ENCODE measurements around the gene NRXN2.

The NRXN2 gene

GRCh38 chr11:64656862-64657261 is 66.1 kb downstream of the NRXN2 start:
- H3K4me3 ChIP-seq (replicated peaks; ENCODE audit: low read depth, low read length): no peak overlapping the region
- no peak for DNase-seq (ENCODE audit: extremely low read depth, low read depth)
- no peak for TF ChIP-seq CTCF (IDR thresholded peaks at IDR 0.05; ENCODE audit: low read depth, low read length, missing control alignments)

DNA sequence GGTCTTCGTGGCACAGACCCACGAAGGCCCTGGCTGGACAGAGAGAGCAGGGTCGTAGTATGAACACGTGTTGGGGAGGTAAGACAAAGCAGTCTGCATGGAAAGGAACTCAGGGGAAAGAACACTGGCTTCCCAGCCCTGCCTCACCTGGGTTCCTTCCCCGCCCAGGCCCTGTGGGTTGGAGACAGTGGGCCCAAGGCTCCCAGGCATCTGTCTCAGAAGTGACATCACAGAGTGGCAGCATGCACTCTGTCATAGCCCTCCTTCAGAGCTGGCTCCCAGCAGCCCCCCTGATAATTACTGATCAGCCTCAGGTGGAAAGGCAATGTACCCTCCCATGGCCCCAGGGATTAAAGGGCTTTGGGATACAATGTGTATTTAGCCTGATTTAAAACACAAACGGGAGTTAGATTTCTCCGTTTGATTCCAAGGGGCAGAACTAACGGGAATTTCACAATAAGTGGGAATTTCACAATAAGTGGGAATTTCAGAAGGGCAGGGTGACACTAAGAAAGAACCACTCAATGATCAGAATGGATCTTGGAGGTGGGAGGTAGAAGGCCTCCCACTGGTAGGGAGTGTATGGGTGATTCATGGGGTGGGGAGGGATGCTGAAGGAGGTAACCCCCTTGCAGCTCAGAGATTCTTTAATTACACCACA is 66.9 kb downstream of the NRXN2 start:
- TF ChIP-seq CTCF (IDR thresholded peaks at IDR 0.05; ENCODE audit: low read depth, low read length, missing control alignments): no peak
- no peak for DNase-seq (ENCODE audit: extremely low read depth, low read depth)
- no peak overlapping the region for H3K4me3 ChIP-seq (replicated peaks; ENCODE audit: low read depth, low read length)

DNA sequence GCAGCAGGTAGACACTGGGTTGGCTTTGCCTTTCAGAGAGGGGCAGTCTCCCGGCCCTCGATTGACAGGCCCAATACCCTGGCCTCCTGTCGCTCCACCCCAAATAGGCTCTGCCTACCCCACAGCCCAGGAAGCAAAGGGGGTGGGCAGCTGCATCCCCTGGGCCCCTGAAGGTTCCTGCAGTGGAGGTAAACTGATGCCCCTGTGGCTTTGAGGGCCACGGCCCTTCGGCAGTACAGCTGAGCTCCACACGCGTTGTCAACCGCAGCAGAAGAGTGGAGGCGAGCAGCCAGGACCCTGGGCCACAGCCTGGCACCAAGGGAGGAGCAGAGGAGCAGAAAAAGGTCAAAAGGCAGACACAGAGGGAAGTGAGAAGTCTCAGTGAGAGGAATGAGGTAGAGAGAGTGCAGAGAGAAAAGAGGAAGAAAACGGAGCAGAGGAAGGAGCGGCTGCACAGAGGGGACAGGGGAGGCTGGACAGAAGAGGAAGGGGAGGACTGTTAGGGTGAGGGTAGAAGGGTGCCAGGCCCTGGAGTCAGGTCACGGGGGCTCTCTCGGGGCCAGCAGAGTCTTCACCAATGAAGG is 67.9 kb downstream of the NRXN2 start:
- DNase-seq (ENCODE audit: extremely low read depth, low read depth): no peak
- no peak for TF ChIP-seq CTCF (IDR thresholded peaks at IDR 0.05; ENCODE audit: low read depth, low read length, missing control alignments)
- H3K4me3 ChIP-seq (replicated peaks; ENCODE audit: low read depth, low read length): no peak overlapping the region

DNA sequence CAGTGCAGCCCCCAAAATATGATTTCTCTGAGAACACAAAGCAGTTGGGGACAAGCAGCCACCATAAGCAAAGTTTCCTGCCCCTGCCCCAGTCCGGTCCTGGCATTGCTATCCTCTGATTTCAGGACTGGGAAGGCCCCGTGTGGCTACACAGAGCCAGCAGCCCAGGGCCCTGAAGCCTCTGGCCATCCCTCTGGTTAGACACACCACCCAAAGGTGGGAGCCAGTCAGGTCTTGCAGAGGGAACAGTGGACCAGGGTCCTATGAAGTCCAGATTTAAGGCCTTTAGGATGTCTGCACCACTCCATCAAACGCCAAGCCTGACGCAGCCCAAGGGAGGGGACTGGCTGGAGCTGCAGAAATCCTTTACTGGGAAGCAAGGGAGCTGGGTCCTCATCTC is 68.6 kb downstream of the NRXN2 start:
- TF ChIP-seq CTCF (IDR thresholded peaks at IDR 0.05; ENCODE audit: low read depth, low read length, missing control alignments): no peak
- DNase-seq (ENCODE audit: extremely low read depth, low read depth): no peak
- no peak overlapping the region for H3K4me3 ChIP-seq (replicated peaks; ENCODE audit: low read depth, low read length)

DNA sequence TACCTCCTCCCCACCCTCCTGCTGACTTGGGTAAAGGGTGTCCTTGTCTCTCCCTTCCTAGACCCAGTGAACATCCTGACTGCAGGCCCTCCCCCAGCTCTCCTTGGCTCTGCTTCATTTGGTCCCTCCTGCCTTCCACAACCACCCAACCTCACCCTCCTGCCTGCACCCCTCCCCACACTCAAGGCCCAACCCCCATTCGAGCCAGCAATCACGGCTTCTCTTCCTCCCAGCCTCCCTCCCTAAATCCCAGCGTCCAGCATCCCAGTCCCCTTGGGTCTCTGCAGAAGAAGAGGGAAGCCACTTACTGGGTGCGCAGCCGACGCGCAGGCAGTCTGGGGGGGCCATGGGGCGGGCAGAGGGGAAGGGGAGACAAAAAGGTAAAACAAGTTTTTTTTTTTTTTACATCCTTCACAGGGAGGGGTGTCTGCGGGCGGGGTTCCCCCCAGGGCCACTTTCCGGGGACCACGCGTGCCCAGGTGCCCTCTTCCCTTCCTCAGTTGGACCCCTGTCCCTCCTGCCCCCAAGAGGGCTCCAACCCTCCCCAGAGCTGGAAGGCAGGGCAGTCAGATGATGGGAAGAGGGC is 69.5 kb downstream of the NRXN2 start:
- no peak overlapping the region for H3K4me3 ChIP-seq (replicated peaks; ENCODE audit: low read depth, low read length)
- no peak for TF ChIP-seq CTCF (IDR thresholded peaks at IDR 0.05; ENCODE audit: low read depth, low read length, missing control alignments)
- DNase-seq (ENCODE audit: extremely low read depth, low read depth): no peak

DNA sequence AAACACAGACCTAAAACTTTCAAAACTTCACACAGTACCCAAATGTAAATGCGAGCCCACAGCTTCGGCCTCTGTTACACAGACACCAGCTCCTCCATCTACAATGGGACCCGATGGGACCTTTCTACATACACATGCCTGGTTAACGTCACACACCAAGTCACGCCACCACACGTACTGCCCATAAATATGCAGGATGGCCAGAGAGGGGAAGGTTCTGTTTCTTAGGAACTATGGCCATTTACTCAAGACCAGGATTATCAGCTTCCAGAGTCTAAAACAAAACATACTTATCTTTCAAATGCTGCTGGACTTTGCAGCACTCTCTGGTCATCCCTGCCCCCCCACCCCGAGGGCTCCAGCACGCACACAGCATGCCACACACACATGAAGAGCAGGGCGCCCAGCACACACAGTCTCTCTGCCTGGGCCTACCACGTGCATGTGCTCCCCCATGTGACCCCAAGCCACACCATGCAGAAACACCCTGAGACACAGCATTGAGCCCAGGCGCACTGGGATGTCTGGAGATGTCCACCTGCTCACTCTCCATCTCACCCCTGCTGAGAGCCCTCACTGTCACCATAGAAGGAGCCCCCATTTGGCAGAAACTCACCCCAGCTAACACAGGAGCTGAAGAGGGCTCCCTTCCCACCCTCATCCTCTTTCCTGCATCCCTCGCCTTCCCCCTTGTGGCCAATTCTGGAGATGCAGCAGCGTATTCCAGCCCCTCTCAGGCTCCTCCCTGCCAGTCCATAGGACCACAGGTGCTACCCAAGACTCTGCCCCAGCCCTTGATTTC is 70.2 kb downstream of the NRXN2 start:
- peak; percentile 87 for TF ChIP-seq CTCF (IDR thresholded peaks at IDR 0.05; ENCODE audit: low read depth, low read length, missing control alignments)
- DNase-seq (ENCODE audit: extremely low read depth, low read depth): peak; percentile 50
- no peak overlapping the region for H3K4me3 ChIP-seq (replicated peaks; ENCODE audit: low read depth, low read length)

All from HFF-Myc (cell line).